ENCODE results near the gene CDAN1. TPM values are rescaled to one million over a fixed set of nuclear protein-coding genes. Genes with fewer than 3 reads are reported as not detected.

CDAN1 gene
- total RNA-seq, 1 donor from 2014 or later, result 15.6 TPM

GRCh38 chr15:42725331-42725903, 11.5 kb downstream of the CDAN1 start:
- Mint-ChIP-seq H3K9me3 (no peaks in the 10 kb centered on the region), H3K4me3 (no peak overlapping the region), H3K27me3 (no peaks in the 10 kb centered on the region), H3K4me1 (no peaks in the 10 kb centered on the region), H3K27ac (no peak overlapping the region), H3K36me3 (ENCODE audit: low read depth) (peaks cover 76% of the 10 kb centered on the region)
- no peak for TF ChIP-seq CTCF (IDR thresholded peaks at IDR 0.05)
- ATAC-seq (ENCODE audit: low read depth) (no peak), DNase-seq (no peak)
- CTCF ChIA-PET, result no interaction called here
- POLR2A ChIA-PET, result no interaction called here
- intact Hi-C loops (cut with micrococcal nuclease), result no loop called here

- POLR2A ChIA-PET, result no interaction called here
- CTCF ChIA-PET, result no interaction called here
- ATAC-seq (ENCODE audit: low read depth), result no peak
- Mint-ChIP-seq H3K4me3 (no peak overlapping the region), H3K4me1 (no peaks in the 10 kb centered on the region), H3K27me3 (no peaks in the 10 kb centered on the region), H3K9me3 (no peaks in the 10 kb centered on the region), H3K36me3 (ENCODE audit: low read depth) (peaks cover 79% of the 10 kb centered on the region), H3K27ac (no peak overlapping the region)
- TF ChIP-seq CTCF (IDR thresholded peaks at IDR 0.05), result no peak
- intact Hi-C loops (cut with micrococcal nuclease), result no loop called here
- no peak for DNase-seq
Measured at GRCh38 chr15:42724276-42724675, 12.7 kb downstream of the CDAN1 start.

GRCh38 chr15:42723068-42723467, 13.9 kb downstream of the CDAN1 start:
- Mint-ChIP-seq H3K36me3 (ENCODE audit: low read depth) (peaks cover 74% of the 10 kb centered on the region), H3K27ac (no peak overlapping the region), H3K4me1 (no peaks in the 10 kb centered on the region), H3K9me3 (no peaks in the 10 kb centered on the region), H3K4me3 (no peak overlapping the region), H3K27me3 (no peaks in the 10 kb centered on the region)
- DNase-seq (no peak), ATAC-seq (ENCODE audit: low read depth) (no peak)
- POLR2A ChIA-PET, result interaction anchor here (0.6 kb wide), 1 partner anchor 229 kb away, joined by 3 read pairs; no protein-coding TSS in a partner anchor
- no peak for TF ChIP-seq CTCF (IDR thresholded peaks at IDR 0.05)
- intact Hi-C loops (cut with micrococcal nuclease), result no loop called here
- CTCF ChIA-PET, result interaction anchor here (1.1 to 1.2 kb wide), 2 partner anchors 11 to 17 kb away, joined by 3 to 5 read pairs; no protein-coding TSS in a partner anchor

- CTCF ChIA-PET, result interaction anchor here (1.1 kb wide), 1 partner anchor 16 kb away, joined by 3 read pairs; no protein-coding TSS in a partner anchor
Measured at GRCh38 chr15:42721916-42722315, 15.0 kb downstream of the CDAN1 start.

GRCh38 chr15:42721016-42721415, 15.9 kb downstream of the CDAN1 start:
- intact Hi-C loops (cut with micrococcal nuclease), result no loop called here
- Mint-ChIP-seq H3K27ac (no peak overlapping the region), H3K9me3 (no peaks in the 10 kb centered on the region), H3K4me1 (no peaks in the 10 kb centered on the region), H3K27me3 (no peaks in the 10 kb centered on the region), H3K36me3 (ENCODE audit: low read depth) (peaks cover 54% of the 10 kb centered on the region), H3K4me3 (no peak overlapping the region)
- DNase-seq (no peak), ATAC-seq (ENCODE audit: low read depth) (no peak)
- ChIA-PET POLR2A (no interaction called here), CTCF (interaction anchor here (1.7 kb wide), 1 partner anchor 10 kb away, joined by 3 read pairs; no protein-coding TSS in a partner anchor)
- no peak for TF ChIP-seq CTCF (IDR thresholded peaks at IDR 0.05)

More at GRCh38 chr15:42721916-42722315, 15.0 kb downstream of the CDAN1 start:
- no peaks in the 10 kb centered on the region for H3K4me1 Mint-ChIP-seq
- no peaks in the 10 kb centered on the region for H3K9me3 Mint-ChIP-seq
- peaks cover 62% of the 10 kb centered on the region for H3K36me3 Mint-ChIP-seq (ENCODE audit: low read depth)
- intact Hi-C loops (cut with micrococcal nuclease), result no loop called here
- DNase-seq, result no peak
- ATAC-seq (ENCODE audit: low read depth), result no peak
- H3K27me3 Mint-ChIP-seq, result no peaks in the 10 kb centered on the region
- POLR2A ChIA-PET, result no interaction called here
- no peak overlapping the region for H3K27ac Mint-ChIP-seq
- TF ChIP-seq CTCF (IDR thresholded peaks at IDR 0.05), result no peak
- no peak overlapping the region for H3K4me3 Mint-ChIP-seq
